Measurements from ENCODE around the gene ATP5PB.

Gene ATP5PB

DNA sequence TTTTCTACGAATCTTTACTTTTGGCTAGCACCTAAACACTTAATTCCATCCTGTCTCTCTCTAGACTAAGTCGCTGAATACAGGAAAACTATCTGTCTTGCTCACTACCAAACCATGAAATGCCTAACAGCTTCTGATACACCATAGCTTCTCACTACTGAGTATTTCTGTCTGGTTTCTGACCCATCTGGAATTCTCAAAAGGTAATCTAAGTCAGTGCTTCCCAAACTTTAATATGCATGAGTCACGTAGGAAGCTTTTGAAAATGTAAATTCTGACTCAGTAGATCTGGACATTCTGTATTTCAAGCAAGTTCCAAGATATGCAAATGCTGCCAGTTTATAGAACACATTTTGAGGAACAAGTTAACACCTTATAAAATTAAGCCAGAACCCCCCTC, 12.5 kb upstream of the ATP5PB start:
- no peaks in the 10 kb centered on the region for H3K9me3 Mint-ChIP-seq
- H3K27ac Mint-ChIP-seq = peak overlapping the region; percentile 68
- H3K27me3 Mint-ChIP-seq = no peaks in the 10 kb centered on the region
- H3K4me1 Mint-ChIP-seq (ENCODE audit: low read depth) = peaks cover 15% of the 10 kb centered on the region
- H3K36me3 Mint-ChIP-seq (ENCODE audit: low read depth) = peaks cover 51% of the 10 kb centered on the region
- DNase-seq = no peak
- H3K4me3 Mint-ChIP-seq = no peak overlapping the region

DNA sequence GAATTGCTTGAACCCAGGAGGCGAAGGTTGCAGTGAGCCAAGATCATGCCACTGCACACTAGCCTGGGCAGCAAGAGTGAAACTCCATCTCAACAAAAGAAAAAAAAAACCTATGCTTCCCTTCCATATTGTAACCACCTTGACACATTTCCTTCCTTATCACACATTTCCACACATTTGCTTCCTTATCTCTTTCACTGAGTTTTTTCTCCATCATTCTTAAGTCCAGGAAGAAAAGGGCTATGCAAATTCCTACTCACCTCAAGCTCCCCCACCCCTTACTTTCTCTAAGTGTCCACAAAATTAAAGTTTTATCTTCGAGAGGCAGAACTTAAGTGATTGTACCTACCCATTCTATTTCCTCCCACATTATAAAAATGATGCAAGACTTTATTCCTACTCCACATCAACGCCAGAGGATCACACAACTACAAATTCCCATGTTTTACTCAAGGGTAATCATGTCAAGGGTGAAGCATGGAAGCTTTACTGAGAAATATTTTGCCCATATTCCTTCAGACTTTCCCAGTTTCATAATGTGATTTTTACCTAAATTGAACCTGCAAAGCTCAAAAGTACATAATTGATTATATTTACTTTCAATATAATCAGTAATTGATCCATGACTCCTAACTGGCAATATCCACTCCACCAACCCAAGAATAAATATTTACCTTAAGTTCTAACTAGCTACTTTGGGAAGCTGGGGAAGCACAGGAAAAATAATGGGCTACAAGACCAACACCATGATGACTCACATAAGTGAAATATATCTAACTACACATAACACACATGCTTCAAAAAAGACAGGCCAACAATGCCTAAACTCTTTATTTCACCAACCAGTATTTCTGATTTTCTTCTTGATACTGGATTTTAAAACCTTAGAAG, 9.6 kb upstream of the ATP5PB start:
- Mint-ChIP-seq H3K4me1 (ENCODE audit: low read depth) (peaks cover 42% of the 10 kb centered on the region), H3K9me3 (no peaks in the 10 kb centered on the region), H3K4me3 (no peak overlapping the region), H3K36me3 (ENCODE audit: low read depth) (peaks cover 81% of the 10 kb centered on the region), H3K27ac (peak overlapping the region; percentile 74), H3K27me3 (no peaks in the 10 kb centered on the region)
- DNase-seq = no peak

DNA sequence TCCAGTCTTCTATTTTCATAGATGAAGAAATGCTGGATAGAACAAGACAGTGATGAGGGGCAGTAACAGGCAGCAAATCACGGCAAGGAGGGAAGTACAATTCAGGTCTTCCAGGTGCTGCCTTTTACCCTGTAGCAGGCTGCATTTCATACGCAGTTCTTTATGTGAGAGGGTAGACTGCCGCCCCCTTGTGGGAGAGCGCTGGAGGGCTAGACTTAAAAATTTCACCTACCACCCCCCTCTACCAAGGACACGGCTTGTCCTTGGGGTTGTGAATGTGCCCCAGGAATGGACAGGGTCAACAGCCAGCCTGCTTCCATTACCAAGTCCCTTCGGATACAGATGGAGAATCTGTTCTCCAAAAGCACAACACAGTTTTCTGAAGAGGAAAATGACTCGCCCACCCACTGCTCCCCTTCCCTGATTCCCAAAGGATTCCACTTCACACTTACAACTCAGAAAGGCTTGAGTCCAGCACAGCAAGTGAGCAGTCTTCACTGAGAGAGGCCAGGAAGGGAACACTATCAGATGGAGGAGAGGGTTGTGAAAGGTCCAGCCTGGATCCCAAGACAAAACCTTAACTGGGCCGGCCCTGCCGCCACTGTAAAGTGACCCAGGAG, 7.6 kb upstream of the ATP5PB start:
- no peak overlapping the region for H3K4me3 Mint-ChIP-seq
- H3K4me1 Mint-ChIP-seq (ENCODE audit: low read depth) = peaks cover 60% of the 10 kb centered on the region
- peak overlapping the region; percentile 80 for H3K27ac Mint-ChIP-seq
- H3K27me3 Mint-ChIP-seq = no peaks in the 10 kb centered on the region
- H3K9me3 Mint-ChIP-seq = no peaks in the 10 kb centered on the region
- peaks cover 99% of the 10 kb centered on the region for H3K36me3 Mint-ChIP-seq (ENCODE audit: low read depth)
- peak; percentile 70 for DNase-seq

DNA sequence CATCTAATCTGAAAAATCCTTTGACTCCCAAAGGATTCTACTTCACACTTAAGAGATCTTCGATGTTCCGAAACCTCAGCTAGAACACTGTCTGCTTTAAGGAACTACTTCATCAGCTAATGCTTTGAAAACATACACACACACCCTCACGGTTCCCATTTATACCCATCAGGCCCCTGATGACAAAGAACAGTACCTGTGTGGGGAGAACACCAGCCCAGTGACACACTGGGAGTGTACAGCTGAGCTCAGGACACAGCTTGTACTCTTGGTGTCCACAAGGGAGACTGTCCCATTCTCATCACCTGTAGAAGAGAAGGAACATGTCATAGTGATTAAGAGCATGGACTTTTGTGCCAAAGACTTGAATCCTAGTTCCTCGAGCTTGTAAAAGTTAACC, 6.8 kb upstream of the ATP5PB start:
- Mint-ChIP-seq H3K36me3 (ENCODE audit: low read depth) (peaks cover 99% of the 10 kb centered on the region), H3K27me3 (no peaks in the 10 kb centered on the region), H3K4me3 (no peak overlapping the region), H3K9me3 (no peaks in the 10 kb centered on the region), H3K4me1 (ENCODE audit: low read depth) (peaks cover 65% of the 10 kb centered on the region), H3K27ac (peak overlapping the region; percentile 80)
- DNase-seq = no peak

DNA sequence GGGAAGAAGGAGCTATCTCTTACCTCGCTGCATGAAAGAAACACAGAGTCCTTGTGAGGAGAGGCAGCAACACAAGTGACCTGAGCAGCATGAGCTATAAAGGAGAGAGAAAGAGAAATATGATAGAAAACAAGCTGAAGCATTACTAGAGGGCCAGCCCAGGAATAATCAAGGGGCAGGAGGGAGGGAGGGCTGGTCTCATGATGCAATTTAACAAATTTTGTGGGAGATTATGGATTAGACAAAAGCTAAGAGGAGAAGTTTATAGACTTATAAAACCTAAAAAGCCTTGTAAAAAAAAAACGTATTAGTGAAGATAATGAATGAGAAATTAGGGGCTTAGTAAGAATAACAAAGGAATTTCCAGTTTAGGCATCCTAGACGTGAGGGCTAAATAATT, 5.2 kb upstream of the ATP5PB start:
- Mint-ChIP-seq H3K4me1 (ENCODE audit: low read depth) (peaks cover 73% of the 10 kb centered on the region), H3K27ac (peak overlapping the region; percentile 50), H3K9me3 (no peaks in the 10 kb centered on the region), H3K27me3 (no peaks in the 10 kb centered on the region), H3K36me3 (ENCODE audit: low read depth) (peaks cover 100% of the 10 kb centered on the region), H3K4me3 (no peak overlapping the region)
- DNase-seq = no peak

DNA sequence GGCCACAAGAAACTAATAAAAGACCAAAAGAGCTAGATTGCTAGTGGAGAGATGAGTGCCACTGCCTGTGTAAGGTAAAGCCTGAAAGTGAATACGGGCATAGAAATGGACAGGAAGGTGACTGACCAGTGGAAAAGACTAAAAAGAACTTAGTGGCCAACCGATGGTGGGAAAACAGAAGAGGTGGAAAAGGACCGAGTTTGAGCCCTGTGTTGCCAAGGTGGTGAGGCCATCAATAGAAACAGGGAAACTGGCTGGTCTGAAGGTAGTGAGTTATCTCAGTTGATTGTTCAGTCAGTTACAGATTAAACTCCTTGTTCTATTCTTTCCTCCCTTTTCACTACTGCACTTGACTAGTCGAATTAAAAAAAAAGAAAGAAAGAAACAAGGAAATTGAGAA, 2.7 kb upstream of the ATP5PB start:
- H3K9me3 Mint-ChIP-seq = no peaks in the 10 kb centered on the region
- H3K36me3 Mint-ChIP-seq (ENCODE audit: low read depth) = peaks cover 99% of the 10 kb centered on the region
- DNase-seq = no peak
- peaks cover 83% of the 10 kb centered on the region for H3K4me1 Mint-ChIP-seq (ENCODE audit: low read depth)
- H3K27me3 Mint-ChIP-seq = no peaks in the 10 kb centered on the region
- peak overlapping the region; percentile 99 for H3K27ac Mint-ChIP-seq
- H3K4me3 Mint-ChIP-seq = peak overlapping the region; percentile 100

DNA sequence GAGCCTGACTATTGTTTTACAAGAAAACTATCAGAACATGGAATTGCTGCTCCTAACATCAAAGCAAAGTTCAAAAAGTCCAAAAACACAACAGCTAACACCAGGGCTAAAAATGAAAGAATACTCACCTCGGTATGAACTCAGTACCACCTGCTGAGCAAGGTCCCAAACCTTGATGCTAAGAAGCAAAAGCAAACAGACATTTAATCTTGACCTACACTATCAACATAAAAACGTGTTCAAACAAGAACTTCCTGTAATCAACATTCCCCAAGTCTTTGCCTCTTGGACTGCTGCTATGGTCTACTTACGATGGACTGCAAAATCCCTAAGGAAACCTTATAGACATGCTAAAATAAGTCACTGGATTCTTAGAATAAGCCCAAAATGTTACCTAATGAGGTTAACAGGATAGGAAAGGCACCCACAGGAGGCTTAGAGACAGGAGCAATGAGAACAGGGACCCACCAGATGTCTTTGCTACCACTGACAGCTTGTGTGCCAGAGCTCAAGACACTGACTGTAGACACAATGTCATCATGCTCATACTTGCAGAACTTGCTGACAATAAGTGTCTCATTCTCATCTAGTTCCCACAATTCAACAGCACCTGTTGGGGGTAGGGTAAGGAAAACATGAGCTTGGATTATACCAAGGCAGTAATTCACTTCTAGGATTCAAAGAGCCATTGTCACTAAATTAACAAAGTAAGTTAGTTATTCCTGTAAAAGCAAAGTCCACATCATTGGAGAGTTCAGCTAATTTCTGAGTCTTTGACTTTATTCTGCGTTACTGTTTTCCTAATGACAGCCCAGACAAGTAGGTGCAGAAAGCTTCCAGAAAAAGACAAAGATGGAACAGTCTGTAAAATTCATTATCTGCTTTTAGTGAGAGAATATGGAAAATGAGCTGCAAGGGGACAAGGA, 2.0 kb upstream of the ATP5PB start:
- no peak for DNase-seq
- Mint-ChIP-seq H3K27me3 (no peaks in the 10 kb centered on the region), H3K9me3 (no peaks in the 10 kb centered on the region), H3K4me1 (ENCODE audit: low read depth) (peaks cover 81% of the 10 kb centered on the region), H3K4me3 (peak overlapping the region; percentile 100), H3K36me3 (ENCODE audit: low read depth) (peaks cover 99% of the 10 kb centered on the region), H3K27ac (peak overlapping the region; percentile 99)

DNA sequence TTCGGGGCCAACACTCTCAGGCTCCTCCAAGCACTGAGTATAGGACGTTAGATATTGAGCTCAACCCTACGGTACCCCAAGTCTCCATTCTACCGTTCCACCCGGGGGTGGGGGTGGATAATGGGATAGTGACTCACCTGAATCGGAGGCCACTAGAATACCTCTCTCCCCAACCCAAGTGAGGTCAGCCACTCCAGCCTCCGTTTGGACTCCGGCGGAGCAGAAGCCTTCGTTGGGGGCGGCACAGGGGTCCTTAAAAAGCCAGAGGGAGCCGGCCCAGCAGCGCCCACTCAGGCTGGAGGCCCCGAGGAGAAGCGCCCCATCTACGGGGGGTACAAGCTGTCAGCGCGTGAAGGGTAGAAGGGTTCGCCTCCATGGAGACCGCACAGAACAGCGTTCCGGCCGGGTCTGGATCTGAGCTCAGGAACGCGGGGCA, 764 bp upstream of the ATP5PB start:
- Mint-ChIP-seq H3K4me3 (peak overlapping the region; percentile 100), H3K36me3 (ENCODE audit: low read depth) (peaks cover 99% of the 10 kb centered on the region), H3K27me3 (no peaks in the 10 kb centered on the region), H3K9me3 (no peaks in the 10 kb centered on the region), H3K27ac (peak overlapping the region; percentile 99), H3K4me1 (ENCODE audit: low read depth) (peaks cover 80% of the 10 kb centered on the region)
- no peak for DNase-seq

DNA sequence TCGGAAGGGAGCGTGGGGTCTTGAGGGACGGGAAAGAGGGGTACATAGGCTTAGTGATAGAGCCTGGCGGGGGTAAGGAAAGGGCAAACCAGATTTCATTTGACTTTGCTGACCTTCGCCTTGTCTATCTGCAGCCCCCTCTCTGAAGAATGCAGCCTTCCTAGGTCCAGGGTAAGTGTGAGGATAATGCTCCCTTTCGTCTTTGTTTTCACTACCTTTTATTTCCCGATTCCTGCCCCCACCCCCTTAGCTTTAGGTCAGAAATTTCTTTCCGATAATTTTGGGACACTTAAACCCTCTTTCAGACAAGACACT, 396 bp downstream of the ATP5PB start:
- Mint-ChIP-seq H3K27ac (peak overlapping the region; percentile 99), H3K36me3 (ENCODE audit: low read depth) (peaks cover 99% of the 10 kb centered on the region), H3K4me1 (ENCODE audit: low read depth) (peaks cover 80% of the 10 kb centered on the region), H3K4me3 (peak overlapping the region; percentile 100), H3K9me3 (no peaks in the 10 kb centered on the region), H3K27me3 (no peaks in the 10 kb centered on the region)
- no peak for DNase-seq

DNA sequence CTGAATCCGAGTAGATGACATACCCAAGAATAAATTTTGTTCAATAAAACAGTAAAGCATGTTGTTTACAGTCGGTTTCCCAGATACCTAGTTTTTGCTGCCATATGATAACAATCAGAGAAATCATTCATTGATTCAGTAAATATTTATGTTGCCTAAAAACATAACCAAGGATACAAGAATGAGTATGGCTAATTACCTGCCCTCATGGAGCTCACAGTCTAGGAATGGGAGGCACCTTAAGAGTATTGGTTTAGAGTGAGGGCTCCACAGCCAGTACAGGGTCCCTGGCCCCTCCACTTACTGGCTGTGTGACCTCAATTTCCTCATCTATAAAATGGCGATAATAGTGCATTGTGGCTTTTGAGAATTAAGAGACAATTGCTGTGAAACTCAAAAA, 921 bp downstream of the ATP5PB start:
- Mint-ChIP-seq H3K27me3 (no peaks in the 10 kb centered on the region), H3K36me3 (ENCODE audit: low read depth) (peaks cover 99% of the 10 kb centered on the region), H3K4me1 (ENCODE audit: low read depth) (peaks cover 80% of the 10 kb centered on the region), H3K4me3 (peak overlapping the region; percentile 100), H3K9me3 (no peaks in the 10 kb centered on the region), H3K27ac (peak overlapping the region; percentile 99)
- no peak for DNase-seq

DNA sequence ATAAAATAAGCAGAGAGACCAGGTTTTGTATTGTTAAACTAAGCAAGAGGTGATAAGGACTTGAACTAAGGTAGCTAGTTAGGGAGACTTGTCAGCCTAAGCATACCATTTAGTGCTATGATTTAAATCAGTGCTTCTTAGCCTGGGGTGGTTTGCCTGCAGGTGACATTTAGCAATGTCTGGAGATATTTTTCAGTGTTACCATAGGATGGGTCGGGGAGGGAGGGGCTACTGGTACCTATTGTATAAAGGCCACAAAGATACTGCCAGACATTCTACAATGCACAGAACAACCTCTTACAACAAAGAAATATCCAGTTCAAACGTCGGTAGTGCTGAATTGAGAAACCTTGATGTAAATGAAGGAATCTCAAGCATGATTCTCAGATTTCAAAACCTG, 3.3 kb downstream of the ATP5PB start:
- no peak for DNase-seq
- H3K27me3 Mint-ChIP-seq = no peaks in the 10 kb centered on the region
- H3K4me1 Mint-ChIP-seq (ENCODE audit: low read depth) = peaks cover 71% of the 10 kb centered on the region
- no peaks in the 10 kb centered on the region for H3K9me3 Mint-ChIP-seq
- no peak overlapping the region for H3K27ac Mint-ChIP-seq
- peaks cover 99% of the 10 kb centered on the region for H3K36me3 Mint-ChIP-seq (ENCODE audit: low read depth)
- no peak overlapping the region for H3K4me3 Mint-ChIP-seq

DNA sequence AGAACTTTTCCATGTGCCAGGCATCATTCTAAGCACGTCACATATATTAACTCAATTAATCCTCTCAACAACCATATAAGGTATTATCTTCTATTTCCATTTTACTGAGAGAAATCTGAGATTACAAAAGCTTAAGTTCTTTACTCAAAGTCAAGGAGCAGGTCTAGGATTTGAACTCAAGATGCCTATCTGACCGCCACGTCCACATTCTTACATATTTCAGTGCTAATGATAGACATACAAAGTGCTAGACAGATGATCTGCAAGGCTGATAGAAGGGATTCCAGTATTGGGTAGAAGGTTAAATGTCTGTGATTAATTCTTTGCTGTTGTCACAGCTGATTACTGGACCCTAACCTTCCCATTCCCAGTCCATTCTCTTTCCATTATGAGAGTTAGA, 4.4 kb downstream of the ATP5PB start:
- Mint-ChIP-seq H3K4me3 (no peak overlapping the region), H3K9me3 (no peaks in the 10 kb centered on the region), H3K36me3 (ENCODE audit: low read depth) (peaks cover 99% of the 10 kb centered on the region), H3K27me3 (no peaks in the 10 kb centered on the region), H3K27ac (peak overlapping the region; percentile 67), H3K4me1 (ENCODE audit: low read depth) (peaks cover 64% of the 10 kb centered on the region)
- DNase-seq = no peak

DNA sequence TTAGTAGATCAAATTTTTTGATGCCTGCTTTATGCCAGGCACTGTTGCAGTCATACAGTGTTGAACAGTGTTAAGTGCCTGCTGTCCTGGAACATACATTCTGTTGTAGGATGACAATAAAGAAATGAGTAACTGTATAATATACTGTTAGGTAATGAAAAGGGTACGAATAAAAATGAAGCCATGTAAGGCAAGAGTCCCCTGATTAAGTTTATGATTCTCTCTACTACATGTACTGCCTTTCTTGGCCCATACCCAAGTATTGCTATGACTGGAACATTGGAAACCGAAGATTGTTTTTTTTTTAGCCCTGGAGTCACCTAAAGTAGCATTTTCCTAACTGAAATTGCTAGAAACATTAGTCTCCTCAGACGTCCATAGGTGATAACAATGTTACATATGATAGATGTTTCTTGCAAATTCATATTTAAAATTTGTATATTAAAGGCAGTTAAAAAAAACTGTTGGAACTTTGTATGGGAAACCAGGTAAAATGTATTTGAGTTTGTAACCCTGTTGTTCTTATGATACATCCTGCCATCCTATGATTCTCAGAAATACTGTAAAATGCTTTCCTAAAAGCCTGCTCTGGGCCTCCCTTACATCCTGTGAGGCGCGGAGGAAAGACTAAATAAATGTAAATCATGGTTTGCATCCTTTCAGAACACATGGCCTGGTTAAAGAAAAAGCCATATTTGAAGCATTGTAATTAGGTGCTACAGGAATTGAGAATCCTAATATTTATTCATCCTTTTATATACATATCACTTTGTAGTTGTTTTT, 5.8 kb downstream of the ATP5PB start:
- no peaks in the 10 kb centered on the region for H3K9me3 Mint-ChIP-seq
- H3K27ac Mint-ChIP-seq = peak overlapping the region; percentile 83
- no peak for DNase-seq
- peak overlapping the region; percentile 35 for H3K4me3 Mint-ChIP-seq
- H3K4me1 Mint-ChIP-seq (ENCODE audit: low read depth) = peaks cover 66% of the 10 kb centered on the region
- peaks cover 100% of the 10 kb centered on the region for H3K36me3 Mint-ChIP-seq (ENCODE audit: low read depth)
- no peaks in the 10 kb centered on the region for H3K27me3 Mint-ChIP-seq

DNA sequence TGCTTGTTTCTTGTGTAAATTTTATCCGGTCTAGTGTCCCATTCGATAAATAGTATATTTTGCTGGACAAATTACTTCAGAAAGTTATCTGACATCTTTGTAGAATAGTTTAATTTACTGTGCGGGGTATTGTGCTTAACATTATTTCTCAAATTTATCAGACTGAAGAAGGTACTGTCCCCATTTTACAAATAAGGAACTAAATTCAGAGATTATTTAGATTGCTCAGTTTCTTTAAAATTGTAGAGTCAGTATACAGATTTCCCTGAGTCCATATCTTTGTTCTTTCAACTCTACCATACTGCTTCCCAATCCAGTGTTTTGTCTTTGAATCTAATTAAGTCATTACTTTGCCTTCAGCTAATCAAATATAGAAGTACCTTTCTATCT, 6.4 kb downstream of the ATP5PB start:
- Mint-ChIP-seq H3K4me1 (ENCODE audit: low read depth) (peaks cover 60% of the 10 kb centered on the region), H3K9me3 (no peaks in the 10 kb centered on the region), H3K27me3 (no peaks in the 10 kb centered on the region), H3K36me3 (ENCODE audit: low read depth) (peaks cover 98% of the 10 kb centered on the region), H3K4me3 (no peak overlapping the region), H3K27ac (peak overlapping the region; percentile 83)
- DNase-seq = no peak

All from activated T-cell treated with anti-CD3 and anti-CD28 coated beads, Interleukin-2, amount 50 U/mL, for 24 hours (primary cell).